Activated naive CD8-positive, alpha-beta T cell treated with anti-CD3 and anti-CD28 coated beads, Interleukin-2, amount 50 U/mL, for 24 hours (primary cell): Measurements from ENCODE around the gene MTA2.

ENCODE experiments used
- ATAC-seq: fragments of 150-1000 bp; cut with Tn5 transposase; one replicate; pipeline ENCODE4 v1.10.0; 2021
- DNase-seq: peaks from one replicate; pipeline ENCODE4 v3.0.0; 2021
- H3K27ac Mint-ChIP-seq: one replicate; pipeline ENCODE4 v1.8.0; 2021; ENCODE audit warnings: mild to moderate bottlenecking, mixed read lengths
- H3K27me3 Mint-ChIP-seq: one replicate; pipeline ENCODE4 v1.8.0; 2021; ENCODE audit warnings: mixed read lengths
- H3K36me3 Mint-ChIP-seq: one replicate; pipeline ENCODE4 v1.8.0; 2021; ENCODE audit warnings: low read depth, mixed read lengths
- H3K4me1 Mint-ChIP-seq: one replicate; pipeline ENCODE4 v1.8.0; 2021; ENCODE audit warnings: mixed read lengths
- H3K4me3 Mint-ChIP-seq: one replicate; pipeline ENCODE4 v1.8.0; 2021; ENCODE audit warnings: mild to moderate bottlenecking, moderate library complexity, mixed read lengths
- H3K9me3 Mint-ChIP-seq: one replicate; pipeline ENCODE4 v1.8.0; 2021; ENCODE audit warnings: mixed read lengths

MTA2 gene

DNA sequence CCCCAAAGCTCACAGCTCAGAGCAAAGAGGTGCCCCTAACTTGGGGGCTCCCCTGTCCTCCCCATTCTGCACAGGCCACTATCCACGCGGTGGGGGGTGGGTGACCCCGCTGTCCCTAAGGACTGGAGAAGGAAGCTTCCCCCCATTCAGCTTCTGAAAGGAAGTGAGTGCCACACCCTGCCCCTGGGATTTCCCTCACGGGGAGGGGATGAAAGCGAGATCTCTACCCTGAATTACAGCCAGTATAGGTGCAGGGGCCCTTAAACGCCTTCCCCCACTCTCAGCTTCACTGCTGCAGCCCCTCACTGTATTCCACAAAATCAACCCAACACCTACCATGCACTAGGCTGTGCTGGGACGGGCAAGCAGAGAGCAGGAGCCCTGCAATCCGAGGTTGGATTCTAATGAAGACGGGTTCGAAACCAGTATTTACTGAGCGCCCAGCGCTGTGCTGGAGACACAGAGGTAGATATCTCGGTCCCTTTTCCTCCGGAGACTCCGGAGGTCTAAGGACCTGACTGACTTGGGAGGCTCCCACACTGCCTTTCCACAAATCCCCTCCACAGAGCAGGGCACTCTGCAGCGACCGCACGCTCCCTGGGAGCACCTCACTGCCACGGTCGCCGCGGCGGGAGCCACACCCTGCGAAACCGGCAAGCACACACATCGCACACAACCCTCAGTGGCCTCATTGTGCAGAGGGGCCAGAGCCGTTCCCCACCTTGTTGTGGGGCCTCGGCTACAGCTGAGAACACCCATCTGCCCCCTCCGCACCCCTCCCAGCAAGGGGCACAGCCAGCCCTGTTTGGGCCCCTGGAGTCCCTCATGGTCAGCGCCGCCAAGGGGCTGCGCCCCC lies 56.9 kb downstream of the MTA2 start:
- DNase-seq = peak; percentile 41
- ATAC-seq = peak; percentile 5
- peak overlapping the region; percentile 74 for H3K27ac Mint-ChIP-seq
- peaks cover 76% of the 10 kb centered on the region for H3K4me1 Mint-ChIP-seq
- H3K27me3 Mint-ChIP-seq = peaks cover 11% of the 10 kb centered on the region
- H3K9me3 Mint-ChIP-seq = no peaks in the 10 kb centered on the region
- H3K36me3 Mint-ChIP-seq = peaks cover 1% of the 10 kb centered on the region
- H3K4me3 Mint-ChIP-seq = peak overlapping the region; percentile 87

DNA sequence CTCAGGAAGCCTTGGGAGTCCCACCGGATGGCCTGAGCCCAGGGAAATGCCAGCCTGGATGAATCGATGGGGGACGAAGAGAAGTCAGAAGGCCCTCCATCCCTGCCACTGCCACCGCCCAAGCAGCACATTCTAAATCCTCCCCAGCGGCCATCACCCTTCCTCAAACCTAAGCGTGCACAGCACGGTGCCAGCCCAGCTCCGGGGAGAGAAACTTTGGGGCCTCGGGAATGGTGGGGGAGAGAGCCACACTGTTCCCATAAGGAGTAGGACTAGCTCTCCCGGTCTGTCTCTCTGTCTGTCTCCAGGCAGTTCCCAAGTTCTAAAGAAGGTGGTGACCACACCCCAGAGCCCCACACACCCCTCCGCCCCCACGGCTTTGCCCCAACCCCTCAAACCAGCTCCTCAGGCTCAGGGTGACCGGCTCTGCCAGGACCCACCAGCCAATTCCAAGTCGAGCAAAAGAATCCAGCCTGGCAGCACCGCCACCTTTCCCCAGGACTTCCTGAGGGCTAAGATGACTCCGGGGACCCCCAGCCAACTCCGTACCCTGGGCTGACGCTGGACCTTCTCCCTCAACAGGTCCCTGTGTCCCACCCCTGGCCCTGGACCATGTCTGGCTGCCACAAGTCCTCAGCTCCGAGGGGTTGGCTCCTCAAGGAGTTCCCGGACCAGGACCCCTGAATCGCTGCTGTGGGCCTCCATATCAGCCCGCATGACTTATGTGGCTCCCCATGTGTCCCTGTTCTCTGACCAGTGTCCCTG lies 57.8 kb downstream of the MTA2 start:
- Mint-ChIP-seq H3K27me3 (peaks cover 10% of the 10 kb centered on the region), H3K36me3 (peaks cover 1% of the 10 kb centered on the region), H3K9me3 (no peaks in the 10 kb centered on the region), H3K4me1 (peaks cover 79% of the 10 kb centered on the region), H3K27ac (no peak overlapping the region), H3K4me3 (peak overlapping the region; percentile 87)
- DNase-seq (no peak), ATAC-seq (no peak)
